Measurements from ENCODE around the gene RAB31.

- no peak for TF ChIP-seq POLR2A (IDR thresholded peaks at IDR 0.05)
- TF ChIP-seq, protein P1, sequence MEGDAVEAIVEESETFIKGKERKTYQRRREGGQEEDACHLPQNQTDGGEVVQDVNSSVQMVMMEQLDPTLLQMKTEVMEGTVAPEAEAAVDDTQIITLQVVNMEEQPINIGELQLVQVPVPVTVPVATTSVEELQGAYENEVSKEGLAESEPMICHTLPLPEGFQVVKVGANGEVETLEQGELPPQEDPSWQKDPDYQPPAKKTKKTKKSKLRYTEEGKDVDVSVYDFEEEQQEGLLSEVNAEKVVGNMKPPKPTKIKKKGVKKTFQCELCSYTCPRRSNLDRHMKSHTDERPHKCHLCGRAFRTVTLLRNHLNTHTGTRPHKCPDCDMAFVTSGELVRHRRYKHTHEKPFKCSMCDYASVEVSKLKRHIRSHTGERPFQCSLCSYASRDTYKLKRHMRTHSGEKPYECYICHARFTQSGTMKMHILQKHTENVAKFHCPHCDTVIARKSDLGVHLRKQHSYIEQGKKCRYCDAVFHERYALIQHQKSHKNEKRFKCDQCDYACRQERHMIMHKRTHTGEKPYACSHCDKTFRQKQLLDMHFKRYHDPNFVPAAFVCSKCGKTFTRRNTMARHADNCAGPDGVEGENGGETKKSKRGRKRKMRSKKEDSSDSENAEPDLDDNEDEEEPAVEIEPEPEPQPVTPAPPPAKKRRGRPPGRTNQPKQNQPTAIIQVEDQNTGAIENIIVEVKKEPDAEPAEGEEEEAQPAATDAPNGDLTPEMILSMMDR (IDR thresholded peaks at IDR 0.05): no peak
Observed at GRCh38 chr18:9666548-9666947, 41.6 kb upstream of the RAB31 start.
